Activated CD8-positive, alpha-beta memory T cell treated with anti-CD3 and anti-CD28 coated beads, Interleukin-2, amount 10 ng/mL, durations not matched to agents 7 days and 5 days (primary cell): ENCODE measurements around the gene IGSF11. TPM values are rescaled to one million over a fixed set of nuclear protein-coding genes. Genes with fewer than 3 reads are reported as not detected.

Experiments
- ATAC-seq: fragments of 150-1000 bp; cut with Tn5 transposase; one replicate; pipeline ENCODE4 v1.10.0; 2021; ENCODE audit warnings: moderate library complexity
- CTCF ChIA-PET: fragments of 350-600 bp; sonication (Branson Sonifier 250); formaldehyde crosslinking; loops from one replicate; lab custom pipeline; 2021; ENCODE audit warnings: antibody characterized with exemption; lab: Charles Lee
- DNase-seq: peaks from one replicate; pipeline ENCODE4 v3.0.0-alpha.2; 2020
- H3K27ac Mint-ChIP-seq: one replicate; pipeline ENCODE4 v1.8.0; 2021; ENCODE audit warnings: mild to moderate bottlenecking, mixed read lengths
- H3K27me3 Mint-ChIP-seq: one replicate; pipeline ENCODE4 v1.8.0; 2021; ENCODE audit warnings: mixed read lengths
- H3K36me3 Mint-ChIP-seq: one replicate; pipeline ENCODE4 v1.8.0; 2021; ENCODE audit warnings: mild to moderate bottlenecking, mixed read lengths
- H3K4me1 Mint-ChIP-seq: one replicate; pipeline ENCODE4 v1.8.0; 2021; ENCODE audit warnings: mixed read lengths
- H3K4me3 Mint-ChIP-seq: one replicate; pipeline ENCODE4 v1.8.0; 2021; ENCODE audit warnings: mild to moderate bottlenecking, moderate library complexity, mixed read lengths
- H3K9me3 Mint-ChIP-seq: one replicate; pipeline ENCODE4 v1.8.0; 2022; ENCODE audit warnings: low read depth, mixed read lengths
- total RNA-seq, 2 experiments: library from RNA; stranded (reverse); gene quantifications; one replicate each; pipeline ENCODE4 v1.2.3, GENCODE V29; 2021

Gene IGSF11
- total RNA-seq, 2 experiments from 2014 or later: not detected

DNA sequence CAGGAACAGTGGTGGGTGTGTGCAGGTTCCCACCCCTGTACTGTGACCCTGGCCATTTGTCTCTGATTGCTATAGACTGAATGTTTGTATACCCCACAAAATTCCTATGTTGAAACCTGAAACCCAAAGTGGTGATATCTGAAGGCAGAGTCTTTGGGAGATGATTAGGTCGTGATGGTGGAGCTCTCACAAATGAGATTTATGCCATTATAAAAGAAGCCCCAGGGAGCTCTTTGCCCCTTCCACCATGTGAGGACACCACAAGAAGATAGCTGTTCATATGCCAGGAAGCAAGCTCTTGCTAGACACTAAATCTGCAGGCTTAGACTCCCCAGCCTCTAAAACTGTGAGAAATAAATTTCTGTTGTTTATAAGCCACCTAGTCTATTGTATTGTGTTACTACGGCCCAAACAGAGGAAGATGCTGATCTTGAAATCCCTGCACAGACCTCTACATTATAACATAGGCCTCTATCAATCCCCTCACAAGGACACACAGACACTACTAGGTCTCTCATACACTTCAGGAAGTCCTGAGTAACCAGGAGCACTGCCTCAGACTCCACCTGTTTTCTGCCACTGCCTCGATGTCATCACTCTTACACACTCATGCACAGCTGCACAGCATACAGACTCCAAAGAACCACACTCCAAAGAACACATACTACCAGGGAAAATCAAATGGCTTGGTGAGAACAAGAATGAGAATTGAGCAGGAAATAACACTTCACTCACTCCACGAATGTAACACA lies 14.7 kb downstream of the IGSF11 start:
- Mint-ChIP-seq H3K27ac (no peak overlapping the region), H3K36me3 (no peaks in the 10 kb centered on the region), H3K9me3 (no peaks in the 10 kb centered on the region), H3K4me1 (no peaks in the 10 kb centered on the region), H3K27me3 (peaks cover 21% of the 10 kb centered on the region), H3K4me3 (no peak overlapping the region)
- ATAC-seq (no peak), DNase-seq (no peak)
- CTCF ChIA-PET: interaction anchor here (1.4 to 2.7 kb wide), 2 partner anchors 14 to 136 kb away, joined by 3 to 9 read pairs; partner anchors contain the start of gene IGSF11

DNA sequence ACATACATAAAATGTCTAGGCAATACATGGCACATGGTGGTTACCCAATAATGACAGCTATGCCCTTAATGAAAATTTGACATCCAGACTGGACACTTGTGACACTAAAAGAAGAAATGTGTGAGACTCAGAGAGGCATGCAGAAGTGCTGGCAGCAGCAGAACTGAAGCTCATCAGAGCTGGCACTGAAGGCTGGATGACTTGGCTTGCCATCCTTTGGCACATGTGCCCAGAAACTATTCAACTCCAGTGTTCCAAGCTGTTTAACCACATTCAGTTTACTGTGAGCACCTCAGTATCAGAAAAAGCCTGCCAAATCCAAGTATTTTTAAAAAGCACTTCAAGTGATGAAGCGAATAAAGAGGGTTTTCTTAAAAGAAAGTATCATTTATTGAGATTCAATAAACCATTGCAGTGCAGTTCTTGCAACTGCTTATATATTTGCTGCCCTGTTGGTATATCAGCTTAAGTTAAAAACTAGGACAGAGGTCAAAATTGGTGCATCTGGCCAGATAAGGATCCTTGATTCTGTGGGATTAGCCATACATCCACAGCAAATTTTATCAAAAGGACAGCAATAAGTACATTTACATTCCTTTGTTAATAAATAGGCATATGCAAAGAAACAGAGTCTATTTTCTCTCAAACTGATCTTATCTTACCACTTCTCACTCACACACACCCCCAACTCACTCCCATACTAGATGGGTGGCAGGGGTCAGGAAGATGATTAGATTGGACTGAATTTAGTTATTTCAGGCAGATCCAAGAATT lies 15.8 kb downstream of the IGSF11 start:
- DNase-seq: no peak
- no peaks in the 10 kb centered on the region for H3K9me3 Mint-ChIP-seq
- no peak for ATAC-seq
- no peaks in the 10 kb centered on the region for H3K4me1 Mint-ChIP-seq
- no peak overlapping the region for H3K27ac Mint-ChIP-seq
- peaks cover 16% of the 10 kb centered on the region for H3K27me3 Mint-ChIP-seq
- no peak overlapping the region for H3K4me3 Mint-ChIP-seq
- CTCF ChIA-PET: interaction anchor here (1.4 to 2.7 kb wide), 2 partner anchors 15 to 135 kb away, joined by 3 to 9 read pairs; partner anchors contain the start of gene IGSF11
- no peaks in the 10 kb centered on the region for H3K36me3 Mint-ChIP-seq

DNA sequence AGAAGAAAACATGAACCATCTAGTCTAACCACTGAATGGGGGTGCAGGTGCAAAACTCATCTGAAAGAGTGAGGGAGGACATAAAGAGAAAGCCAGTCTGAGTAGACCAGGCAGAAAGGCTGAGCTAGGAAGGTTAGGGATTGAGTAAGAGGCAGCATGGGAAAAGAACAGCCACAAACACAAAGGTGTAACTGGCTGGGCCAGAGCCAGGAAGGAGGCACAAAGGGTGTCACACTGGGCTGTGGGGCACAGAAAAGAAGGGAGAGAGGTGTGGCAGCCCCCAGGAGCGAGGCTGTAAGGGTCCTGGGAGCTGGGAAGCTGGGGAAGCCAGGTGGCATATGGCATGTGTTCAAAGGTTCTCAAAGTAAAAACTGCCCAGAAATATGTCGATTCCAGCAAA lies 18.7 kb downstream of the IGSF11 start:
- H3K9me3 Mint-ChIP-seq: no peaks in the 10 kb centered on the region
- no peak for ATAC-seq
- no peaks in the 10 kb centered on the region for H3K4me1 Mint-ChIP-seq
- DNase-seq: no peak
- H3K27ac Mint-ChIP-seq: no peak overlapping the region
- CTCF ChIA-PET: no interaction called here
- peaks cover 13% of the 10 kb centered on the region for H3K27me3 Mint-ChIP-seq
- no peak overlapping the region for H3K4me3 Mint-ChIP-seq
- H3K36me3 Mint-ChIP-seq: no peaks in the 10 kb centered on the region

DNA sequence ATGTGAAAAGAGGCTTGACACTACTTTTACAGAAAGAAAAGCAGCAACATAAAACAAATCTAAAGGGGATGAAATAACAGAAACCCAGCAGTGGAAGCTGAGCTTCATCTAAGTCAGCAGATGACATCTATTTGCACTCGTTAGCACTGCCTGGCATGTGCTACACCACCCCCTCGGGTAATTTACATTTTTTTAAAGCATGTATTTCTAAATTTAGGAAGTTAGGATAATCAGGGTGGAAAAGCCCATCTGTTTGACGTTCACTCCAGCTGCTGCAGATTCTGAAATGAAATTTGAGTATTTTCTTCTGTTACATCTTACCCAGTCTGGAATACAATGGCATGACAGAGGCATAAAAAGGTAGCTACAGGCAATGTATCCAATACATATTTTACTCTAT lies 20.7 kb downstream of the IGSF11 start:
- Mint-ChIP-seq H3K27me3 (peaks cover 13% of the 10 kb centered on the region), H3K9me3 (no peaks in the 10 kb centered on the region), H3K4me1 (no peaks in the 10 kb centered on the region), H3K36me3 (no peaks in the 10 kb centered on the region), H3K4me3 (no peak overlapping the region), H3K27ac (no peak overlapping the region)
- ATAC-seq: no peak
- CTCF ChIA-PET: no interaction called here
- no peak for DNase-seq

DNA sequence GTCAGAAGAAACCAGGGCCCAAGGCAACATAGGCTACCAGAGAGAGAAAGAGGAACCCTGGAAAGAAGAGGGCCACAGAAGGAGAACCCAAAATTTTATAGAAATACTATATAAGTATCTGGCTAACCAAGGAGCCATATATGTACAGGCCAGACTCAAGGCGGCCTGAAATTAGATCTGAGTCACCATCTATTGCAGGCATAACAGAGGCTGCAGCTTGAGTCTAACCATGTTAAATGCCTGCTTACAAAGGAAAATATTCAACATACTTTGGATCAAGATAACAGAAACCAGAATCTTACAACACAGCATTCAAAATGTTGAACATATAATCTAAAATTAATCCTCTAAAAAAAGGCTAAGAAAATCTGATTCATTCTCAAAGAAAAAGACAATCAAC lies 23.1 kb downstream of the IGSF11 start:
- peaks cover 3% of the 10 kb centered on the region for H3K36me3 Mint-ChIP-seq
- no peaks in the 10 kb centered on the region for H3K4me1 Mint-ChIP-seq
- H3K4me3 Mint-ChIP-seq: no peak overlapping the region
- CTCF ChIA-PET: interaction anchor here (0.7 kb wide), 1 partner anchor 23 kb away, joined by 3 read pairs; no protein-coding TSS in a partner anchor
- no peak overlapping the region for H3K27ac Mint-ChIP-seq
- peaks cover 14% of the 10 kb centered on the region for H3K27me3 Mint-ChIP-seq
- ATAC-seq (no peak), DNase-seq (no peak)
- peaks cover 3% of the 10 kb centered on the region for H3K9me3 Mint-ChIP-seq

DNA sequence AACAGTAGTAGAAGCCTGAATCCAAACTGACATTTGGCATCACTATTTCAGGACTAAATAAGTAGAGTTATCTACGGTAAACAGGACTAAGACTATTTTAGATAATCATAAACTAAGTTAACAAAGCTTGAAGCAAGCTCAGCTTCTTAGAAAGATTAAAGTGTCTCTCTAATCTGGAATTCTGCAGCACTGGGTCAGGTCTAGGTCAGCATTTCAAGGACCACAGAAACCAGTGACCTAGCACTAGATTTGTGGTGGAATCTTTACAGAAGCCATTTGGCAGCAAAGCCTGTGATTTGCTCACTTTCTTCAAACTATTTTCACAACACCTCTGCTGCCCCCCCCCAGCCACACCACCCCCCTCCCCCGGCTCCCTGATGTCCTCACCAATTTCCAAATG lies 37.5 kb downstream of the IGSF11 start:
- CTCF ChIA-PET: no interaction called here
- Mint-ChIP-seq H3K36me3 (no peaks in the 10 kb centered on the region), H3K4me1 (no peaks in the 10 kb centered on the region), H3K4me3 (no peak overlapping the region), H3K9me3 (no peaks in the 10 kb centered on the region), H3K27ac (no peak overlapping the region), H3K27me3 (peaks cover 2% of the 10 kb centered on the region)
- DNase-seq (no peak), ATAC-seq (no peak)

DNA sequence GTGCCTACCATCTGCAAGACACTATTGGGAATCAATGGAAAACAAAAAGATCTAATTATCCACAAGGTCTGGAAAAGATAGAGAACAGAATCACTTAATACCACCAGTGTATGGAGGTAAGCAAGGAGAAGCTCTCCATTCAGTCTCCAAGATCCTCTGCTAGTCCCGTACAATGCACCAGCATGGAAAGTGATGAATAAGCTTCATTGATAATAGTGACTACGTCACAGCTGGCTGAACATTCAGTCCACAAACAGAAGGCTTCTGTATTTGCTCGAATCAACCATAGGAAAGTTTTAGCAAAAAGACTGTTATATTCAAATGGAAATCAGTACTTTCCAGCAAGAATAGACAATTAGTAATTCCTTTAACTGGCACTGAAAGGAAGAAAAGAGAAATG lies 42.9 kb downstream of the IGSF11 start:
- no peaks in the 10 kb centered on the region for H3K4me1 Mint-ChIP-seq
- ATAC-seq: no peak
- H3K27me3 Mint-ChIP-seq: peaks cover 13% of the 10 kb centered on the region
- H3K27ac Mint-ChIP-seq: no peak overlapping the region
- H3K4me3 Mint-ChIP-seq: no peak overlapping the region
- no peaks in the 10 kb centered on the region for H3K36me3 Mint-ChIP-seq
- no peaks in the 10 kb centered on the region for H3K9me3 Mint-ChIP-seq
- CTCF ChIA-PET: no interaction called here
- no peak for DNase-seq

DNA sequence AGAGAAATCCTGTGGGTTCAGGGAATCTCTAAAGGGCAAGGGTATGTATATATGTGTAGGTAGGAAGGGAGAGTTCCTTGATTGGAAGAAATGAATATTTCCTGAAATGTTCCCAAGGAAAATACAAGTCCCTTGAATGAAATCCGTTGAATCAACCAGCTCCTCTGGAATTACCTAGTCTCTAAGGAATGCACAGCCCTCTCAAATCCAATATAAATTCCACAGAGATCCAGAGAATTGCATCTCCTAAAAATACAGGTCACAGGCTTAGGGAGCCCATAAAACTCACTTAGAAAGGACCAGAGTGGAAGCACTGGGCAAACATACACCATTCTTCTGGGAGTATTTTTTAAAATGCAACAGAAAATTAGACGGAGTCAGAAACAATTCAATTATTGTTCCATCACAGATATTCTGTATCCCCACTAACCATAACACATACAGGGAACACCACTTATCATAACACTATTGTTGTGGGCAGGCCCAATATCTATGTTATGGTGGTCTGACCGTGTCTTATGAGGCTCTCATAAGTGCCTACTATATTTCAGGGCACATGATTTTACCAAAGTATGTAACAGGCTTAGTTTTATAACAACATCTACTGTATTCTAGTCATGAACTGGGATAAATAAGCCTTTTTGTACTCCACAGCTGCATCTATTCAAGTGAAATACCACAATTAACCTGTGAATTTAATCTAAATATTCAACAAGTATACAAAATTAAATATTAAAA lies 43.7 kb downstream of the IGSF11 start:
- CTCF ChIA-PET: no interaction called here
- no peaks in the 10 kb centered on the region for H3K9me3 Mint-ChIP-seq
- no peak for DNase-seq
- peaks cover 15% of the 10 kb centered on the region for H3K27me3 Mint-ChIP-seq
- no peaks in the 10 kb centered on the region for H3K36me3 Mint-ChIP-seq
- no peaks in the 10 kb centered on the region for H3K4me1 Mint-ChIP-seq
- H3K27ac Mint-ChIP-seq: no peak overlapping the region
- no peak overlapping the region for H3K4me3 Mint-ChIP-seq
- ATAC-seq: no peak

DNA sequence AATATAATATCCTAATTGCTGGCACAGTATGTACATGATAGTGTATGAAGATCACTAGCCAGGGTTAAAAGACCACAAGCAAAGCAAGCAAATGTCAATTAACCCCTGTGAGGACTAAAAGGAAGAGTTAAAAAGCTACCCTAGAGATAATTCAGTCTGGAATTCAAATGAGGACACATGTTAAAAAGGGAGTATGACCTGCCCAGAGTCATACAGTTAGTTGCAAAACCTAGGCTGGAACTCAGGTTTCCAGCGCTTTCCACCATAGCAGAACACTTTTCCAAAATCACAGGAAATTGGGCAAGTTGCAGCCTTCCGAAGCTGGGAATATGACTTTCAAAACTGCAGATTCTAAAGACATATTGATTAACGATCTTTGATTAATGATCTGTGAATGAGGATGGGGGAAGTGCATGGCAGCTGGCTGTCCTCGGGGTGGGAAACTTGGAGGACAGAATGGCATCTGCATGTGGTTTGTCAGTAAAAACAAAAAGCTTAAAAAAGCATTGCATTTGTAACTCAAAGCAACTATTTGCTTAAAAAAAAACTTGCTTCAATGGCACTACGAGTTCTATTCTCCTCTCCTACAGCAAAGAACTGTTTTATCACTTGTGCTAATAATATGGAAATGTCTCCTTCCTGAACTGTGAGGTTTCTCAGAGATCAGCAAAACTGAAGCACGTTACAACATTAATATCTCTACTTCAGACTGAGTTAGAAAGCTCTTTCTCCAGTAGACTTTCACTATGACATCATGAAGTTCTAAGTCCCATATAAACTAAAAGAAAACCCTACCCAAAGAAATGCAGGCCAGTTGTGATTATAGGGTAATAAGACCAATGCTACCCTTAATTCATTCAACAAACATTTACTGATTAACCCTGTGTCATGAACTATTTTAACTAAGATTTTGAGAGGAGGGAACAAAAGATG lies 46.2 kb downstream of the IGSF11 start:
- H3K27ac Mint-ChIP-seq: no peak overlapping the region
- CTCF ChIA-PET: no interaction called here
- ATAC-seq (no peak), DNase-seq (no peak)
- no peak overlapping the region for H3K4me3 Mint-ChIP-seq
- H3K9me3 Mint-ChIP-seq: no peaks in the 10 kb centered on the region
- H3K27me3 Mint-ChIP-seq: peaks cover 26% of the 10 kb centered on the region
- H3K4me1 Mint-ChIP-seq: peaks cover 7% of the 10 kb centered on the region
- no peaks in the 10 kb centered on the region for H3K36me3 Mint-ChIP-seq

DNA sequence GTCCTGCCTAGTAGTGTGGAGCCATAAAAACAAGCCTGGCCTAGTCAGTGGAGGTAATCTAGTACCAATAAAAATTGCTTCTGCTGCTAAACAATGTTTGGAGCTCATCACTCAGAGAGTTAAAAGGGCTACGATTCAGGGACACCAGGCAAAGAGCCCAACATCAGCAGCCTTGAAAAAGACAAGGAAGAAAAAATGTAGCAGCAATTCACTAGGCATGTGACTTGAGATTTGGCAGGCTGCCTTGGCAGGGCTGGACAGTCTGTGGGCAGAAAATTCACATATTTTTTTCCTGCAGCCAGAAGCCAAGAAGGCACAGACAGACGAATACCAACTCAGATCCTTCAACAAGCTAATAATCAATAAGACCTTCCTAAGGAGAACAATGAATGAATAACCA lies 47.2 kb downstream of the IGSF11 start:
- H3K36me3 Mint-ChIP-seq: no peaks in the 10 kb centered on the region
- peaks cover 26% of the 10 kb centered on the region for H3K27me3 Mint-ChIP-seq
- ATAC-seq: no peak
- H3K4me1 Mint-ChIP-seq: peaks cover 7% of the 10 kb centered on the region
- H3K4me3 Mint-ChIP-seq: no peak overlapping the region
- H3K27ac Mint-ChIP-seq: no peak overlapping the region
- CTCF ChIA-PET: no interaction called here
- no peaks in the 10 kb centered on the region for H3K9me3 Mint-ChIP-seq
- no peak for DNase-seq

DNA sequence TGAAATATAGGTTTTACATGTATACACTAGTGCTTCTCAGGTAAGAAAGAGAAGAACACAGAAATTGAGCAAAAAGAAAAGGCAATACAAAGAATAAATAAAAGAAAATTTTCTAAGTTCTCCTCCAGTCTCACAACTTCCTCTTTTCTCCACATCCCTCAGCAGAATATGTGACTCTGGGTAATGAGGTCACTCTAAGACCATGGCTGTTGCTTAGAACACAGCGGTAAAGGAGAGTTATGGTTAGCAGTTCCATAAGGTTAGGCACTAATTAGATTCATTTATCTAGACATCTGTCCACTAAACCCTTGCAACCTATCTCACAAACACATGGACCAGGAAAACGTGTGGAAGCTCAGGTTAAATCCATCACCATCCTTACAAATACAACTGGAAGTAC lies 47.9 kb downstream of the IGSF11 start:
- no peak overlapping the region for H3K4me3 Mint-ChIP-seq
- ATAC-seq: no peak

DNA sequence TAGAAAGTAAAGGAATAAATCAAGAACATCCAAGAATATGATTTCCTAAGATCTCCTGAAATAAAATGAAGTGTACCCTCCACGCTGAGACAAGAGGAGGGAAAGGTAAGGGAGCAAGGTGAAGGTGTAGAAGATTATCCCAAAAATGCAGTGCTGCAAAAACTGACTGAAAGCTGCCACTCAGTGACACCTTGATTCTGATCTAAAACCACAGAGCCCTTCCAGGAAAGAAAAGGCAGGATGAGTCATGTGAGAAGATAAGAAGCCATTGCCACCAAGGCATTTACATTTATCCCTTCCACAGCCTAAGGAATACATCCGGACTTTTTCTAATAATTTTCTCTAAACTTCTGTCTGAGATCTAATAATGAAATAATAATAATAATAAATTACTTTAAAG lies 49.9 kb downstream of the IGSF11 start:
- CTCF ChIA-PET: no interaction called here
- Mint-ChIP-seq H3K9me3 (no peaks in the 10 kb centered on the region), H3K4me3 (no peak overlapping the region), H3K4me1 (peaks cover 22% of the 10 kb centered on the region), H3K27ac (no peak overlapping the region), H3K36me3 (no peaks in the 10 kb centered on the region), H3K27me3 (peaks cover 34% of the 10 kb centered on the region)
- DNase-seq (no peak), ATAC-seq (no peak)

More for the DNA sequence above, 47.9 kb downstream of the IGSF11 start:
- CTCF ChIA-PET: no interaction called here
- H3K4me1 Mint-ChIP-seq: peaks cover 8% of the 10 kb centered on the region
- peaks cover 31% of the 10 kb centered on the region for H3K27me3 Mint-ChIP-seq
- DNase-seq: no peak
- H3K9me3 Mint-ChIP-seq: no peaks in the 10 kb centered on the region
- no peaks in the 10 kb centered on the region for H3K36me3 Mint-ChIP-seq
- H3K27ac Mint-ChIP-seq: no peak overlapping the region
